ENCODE data around the gene SLC16A8.

The SLC16A8 gene

GRCh38 chr22:38107692-38108515 lies 23.9 kb upstream of the SLC16A8 start:
- Histone ChIP-seq H3K9me3 (ENCODE audit: insufficient read depth, low read length) (no peaks in the 10 kb centered on the region), H3K27me3 (ENCODE audit: insufficient read depth, insufficient read length) (no peaks in the 10 kb centered on the region), H3K4me1 (ENCODE audit: insufficient read depth, insufficient read length) (peaks cover 10% of the 10 kb centered on the region), H3K9ac (ENCODE audit: insufficient read length, low read depth) (no peak overlapping the region), H3K4me3 (ENCODE audit: insufficient read length, low read depth) (no peak overlapping the region), H3K36me3 (ENCODE audit: insufficient read depth, insufficient read length, low read length) (no peaks in the 10 kb centered on the region)
- DNase-seq (ENCODE audit: low read depth, low spot score) = no peak
- no peak for TF ChIP-seq ZNF274 (IDR thresholded peaks at IDR 0.05; ENCODE audit: low read depth, low read length)
- no peak for TF ChIP-seq YY1 (IDR thresholded peaks at IDR 0.05; ENCODE audit: insufficient read depth, insufficient read length)
- TF ChIP-seq SUZ12 (IDR thresholded peaks at IDR 0.05; ENCODE audit: extremely low read depth, insufficient read depth, insufficient read length) = no peak

GRCh38 chr22:38106814-38107578 lies 23.0 kb upstream of the SLC16A8 start:
- Histone ChIP-seq H3K9ac (ENCODE audit: insufficient read length, low read depth) (no peak overlapping the region), H3K27me3 (ENCODE audit: insufficient read depth, insufficient read length) (no peaks in the 10 kb centered on the region), H3K9me3 (ENCODE audit: insufficient read depth, low read length) (no peaks in the 10 kb centered on the region), H3K36me3 (ENCODE audit: insufficient read depth, insufficient read length, low read length) (no peaks in the 10 kb centered on the region), H3K4me3 (ENCODE audit: insufficient read length, low read depth) (no peak overlapping the region), H3K4me1 (ENCODE audit: insufficient read depth, insufficient read length) (peaks cover 10% of the 10 kb centered on the region)
- TF ChIP-seq SUZ12 (IDR thresholded peaks at IDR 0.05; ENCODE audit: extremely low read depth, insufficient read depth, insufficient read length) (no peak), YY1 (IDR thresholded peaks at IDR 0.05; ENCODE audit: insufficient read depth, insufficient read length) (no peak), ZNF274 (IDR thresholded peaks at IDR 0.05; ENCODE audit: low read depth, low read length) (no peak)
- DNase-seq (ENCODE audit: low read depth, low spot score) = no peak

GRCh38 chr22:38104084-38104483 lies 20.1 kb upstream of the SLC16A8 start:
- no peak overlapping the region for H3K4me3 ChIP-seq (ENCODE audit: insufficient read length, low read depth)

DNA sequence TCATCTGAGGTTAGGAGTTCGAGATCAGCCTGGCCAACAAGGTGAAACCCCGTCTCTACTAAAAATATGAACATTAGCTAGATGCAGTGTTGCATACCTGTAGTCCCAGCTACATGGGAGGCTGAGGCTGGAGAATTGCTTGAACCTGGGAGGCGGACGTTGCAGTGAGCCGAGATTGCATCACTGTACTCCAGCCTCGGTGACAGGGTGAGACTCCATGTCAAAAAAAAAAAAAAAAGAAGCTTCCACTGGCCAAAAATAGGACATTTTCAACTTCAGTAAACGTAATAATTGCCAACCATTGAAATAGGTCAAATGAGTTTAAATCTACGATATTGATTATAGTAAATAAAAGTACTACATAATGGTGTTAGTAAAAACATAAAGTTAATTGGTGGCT lies 19.7 kb upstream of the SLC16A8 start:
- TF ChIP-seq SUZ12 (IDR thresholded peaks at IDR 0.05; ENCODE audit: extremely low read depth, insufficient read depth, insufficient read length) = no peak
- H3K9me3 ChIP-seq (ENCODE audit: insufficient read depth, low read length) = no peaks in the 10 kb centered on the region
- no peaks in the 10 kb centered on the region for H3K36me3 ChIP-seq (ENCODE audit: insufficient read depth, insufficient read length, low read length)
- no peak overlapping the region for H3K4me3 ChIP-seq (ENCODE audit: insufficient read length, low read depth)
- no peak for DNase-seq (ENCODE audit: low read depth, low spot score)
- peaks cover 6% of the 10 kb centered on the region for H3K4me1 ChIP-seq (ENCODE audit: insufficient read depth, insufficient read length)
- H3K9ac ChIP-seq (ENCODE audit: insufficient read length, low read depth) = no peak overlapping the region
- H3K27me3 ChIP-seq (ENCODE audit: insufficient read depth, insufficient read length) = no peaks in the 10 kb centered on the region

More at GRCh38 chr22:38104084-38104483, 20.1 kb upstream of the SLC16A8 start:
- DNase-seq (ENCODE audit: low read depth, low spot score) = no peak
- no peaks in the 10 kb centered on the region for H3K36me3 ChIP-seq (ENCODE audit: insufficient read depth, insufficient read length, low read length)
- H3K4me1 ChIP-seq (ENCODE audit: insufficient read depth, insufficient read length) = peaks cover 6% of the 10 kb centered on the region
- no peak for TF ChIP-seq YY1 (IDR thresholded peaks at IDR 0.05; ENCODE audit: insufficient read depth, insufficient read length)
- TF ChIP-seq ZNF274 (IDR thresholded peaks at IDR 0.05; ENCODE audit: low read depth, low read length) = no peak
- no peak for TF ChIP-seq SUZ12 (IDR thresholded peaks at IDR 0.05; ENCODE audit: extremely low read depth, insufficient read depth, insufficient read length)
- no peaks in the 10 kb centered on the region for H3K27me3 ChIP-seq (ENCODE audit: insufficient read depth, insufficient read length)
- H3K9me3 ChIP-seq (ENCODE audit: insufficient read depth, low read length) = no peaks in the 10 kb centered on the region
- H3K9ac ChIP-seq (ENCODE audit: insufficient read length, low read depth) = no peak overlapping the region

- Histone ChIP-seq H3K4me1 (ENCODE audit: insufficient read depth, insufficient read length) (peaks cover 1% of the 10 kb centered on the region), H3K9me3 (ENCODE audit: insufficient read depth, low read length) (no peaks in the 10 kb centered on the region)
- no peak for TF ChIP-seq ZNF274 (IDR thresholded peaks at IDR 0.05; ENCODE audit: low read depth, low read length)
- no peak for TF ChIP-seq SUZ12 (IDR thresholded peaks at IDR 0.05; ENCODE audit: extremely low read depth, insufficient read depth, insufficient read length)
- TF ChIP-seq YY1 (IDR thresholded peaks at IDR 0.05; ENCODE audit: insufficient read depth, insufficient read length) = no peak
Measured at GRCh38 chr22:38098410-38099249, 14.6 kb upstream of the SLC16A8 start.

GRCh38 chr22:38097557-38098409 lies 13.8 kb upstream of the SLC16A8 start:
- H3K4me3 ChIP-seq (ENCODE audit: insufficient read length, low read depth) = peak overlapping the region; percentile 21
- H3K9me3 ChIP-seq (ENCODE audit: insufficient read depth, low read length) = no peaks in the 10 kb centered on the region
- H3K36me3 ChIP-seq (ENCODE audit: insufficient read depth, insufficient read length, low read length) = no peaks in the 10 kb centered on the region
- no peaks in the 10 kb centered on the region for H3K27me3 ChIP-seq (ENCODE audit: insufficient read depth, insufficient read length)
- peak overlapping the region; percentile 50 for H3K9ac ChIP-seq (ENCODE audit: insufficient read length, low read depth)
- DNase-seq (ENCODE audit: low read depth, low spot score) = no peak
- TF ChIP-seq YY1 (IDR thresholded peaks at IDR 0.05; ENCODE audit: insufficient read depth, insufficient read length) = no peak
- TF ChIP-seq SUZ12 (IDR thresholded peaks at IDR 0.05; ENCODE audit: extremely low read depth, insufficient read depth, insufficient read length) = no peak
- no peak for TF ChIP-seq ZNF274 (IDR thresholded peaks at IDR 0.05; ENCODE audit: low read depth, low read length)
- peaks cover 1% of the 10 kb centered on the region for H3K4me1 ChIP-seq (ENCODE audit: insufficient read depth, insufficient read length)

More at GRCh38 chr22:38098410-38099249, 14.6 kb upstream of the SLC16A8 start:
- no peaks in the 10 kb centered on the region for H3K27me3 ChIP-seq (ENCODE audit: insufficient read depth, insufficient read length)
- no peak overlapping the region for H3K9ac ChIP-seq (ENCODE audit: insufficient read length, low read depth)
- H3K36me3 ChIP-seq (ENCODE audit: insufficient read depth, insufficient read length, low read length) = no peaks in the 10 kb centered on the region
- H3K4me3 ChIP-seq (ENCODE audit: insufficient read length, low read depth) = no peak overlapping the region
- no peak for DNase-seq (ENCODE audit: low read depth, low spot score)
